HL-60 (cell line): ENCODE results near the gene ZGPAT.
A peak's percentile ranks its signal among the peaks of the same experiment; 100 is the strongest.
"Not testable (repeated sequence)": the region's sequence is repeated elsewhere in the genome, so short reads cannot be mapped to it uniquely, and the experiment has no call there.

Source experiments
- DNase-seq, 2 experiments: peaks; one replicate each; pipeline ENCODE4 v3.0.0-alpha.2; 2010 to 2020; ENCODE audit warnings: low read depth in 1 of 2, low spot score in 1 of 2
- H3K27ac ChIP-seq: fragments of 250-450 bp; sonication (Bioruptor Pico); replicated peaks from 2 replicates; pipeline ENCODE4 v1.5.1; 2020; ENCODE audit warnings: mild to moderate bottlenecking, moderate library complexity
- H3K27me3 ChIP-seq: fragments of 250-450 bp; sonication (Bioruptor Pico); 2 replicates; pipeline ENCODE4 v1.5.1; 2021; ENCODE audit warnings: mild to moderate bottlenecking, moderate library complexity; ENCODE audit not compliant: insufficient read depth, poor library complexity, severe bottlenecking
- H3K4me3 ChIP-seq: replicated peaks from 2 replicates; pipeline ENCODE4 v1.5.1; 2011; ENCODE audit warnings: mild to moderate bottlenecking, control low read depth, low read length; ENCODE audit not compliant: insufficient read depth
- GABPA ChIP-seq: IDR thresholded peaks from 2 replicates; pipeline ENCODE4 v1.6.1; 2012; ENCODE audit warnings: low read depth
- POLR2AphosphoS5 ChIP-seq: IDR thresholded peaks from 2 replicates; pipeline ENCODE4 v1.6.1; 2012; ENCODE audit warnings: low read depth
- SPI1 ChIP-seq: IDR thresholded peaks from 2 replicates; pipeline ENCODE4 v1.6.1; 2012; ENCODE audit warnings: low read depth, mild to moderate bottlenecking, borderline replicate concordance
- TF ChIP-seq, protein P1 (sequence below): IDR thresholded peaks from 2 replicates; pipeline ENCODE4 v1.6.1; 2012; ENCODE audit warnings: low read depth; ENCODE audit not compliant: insufficient replicate concordance
- TF ChIP-seq, protein P2 (sequence below): IDR thresholded peaks from one replicate; pipeline ENCODE4 v1.5.1; 2011; ENCODE audit warnings: low read length, control low read depth, inconsistent platforms; ENCODE audit not compliant: insufficient read depth

ZGPAT gene

DNA sequence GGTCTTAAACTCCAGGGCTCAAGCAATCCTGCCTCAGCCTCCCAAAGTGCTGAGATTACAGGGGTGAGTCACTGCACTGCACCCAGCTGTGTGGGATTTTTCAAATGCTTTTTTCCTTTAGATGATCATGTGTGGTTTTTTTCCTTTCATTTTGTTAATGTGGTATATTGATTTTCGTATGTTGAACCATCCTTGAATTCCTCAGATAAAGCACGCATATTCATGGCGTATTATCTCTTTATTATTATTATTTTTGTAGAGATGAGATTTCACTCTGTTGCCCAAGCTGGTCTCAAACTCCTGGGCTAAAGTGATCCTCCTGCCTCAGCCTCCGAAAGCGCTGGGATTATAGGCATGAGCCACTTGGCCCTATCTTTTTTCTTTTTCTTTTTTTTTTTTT, 7.0 kb downstream of the ZGPAT start:
- no peak overlapping the region for H3K4me3 ChIP-seq
- no peak for DNase-seq
- no peaks in the 10 kb centered on the region for H3K27me3 ChIP-seq
- TF ChIP-seq, protein P1, sequence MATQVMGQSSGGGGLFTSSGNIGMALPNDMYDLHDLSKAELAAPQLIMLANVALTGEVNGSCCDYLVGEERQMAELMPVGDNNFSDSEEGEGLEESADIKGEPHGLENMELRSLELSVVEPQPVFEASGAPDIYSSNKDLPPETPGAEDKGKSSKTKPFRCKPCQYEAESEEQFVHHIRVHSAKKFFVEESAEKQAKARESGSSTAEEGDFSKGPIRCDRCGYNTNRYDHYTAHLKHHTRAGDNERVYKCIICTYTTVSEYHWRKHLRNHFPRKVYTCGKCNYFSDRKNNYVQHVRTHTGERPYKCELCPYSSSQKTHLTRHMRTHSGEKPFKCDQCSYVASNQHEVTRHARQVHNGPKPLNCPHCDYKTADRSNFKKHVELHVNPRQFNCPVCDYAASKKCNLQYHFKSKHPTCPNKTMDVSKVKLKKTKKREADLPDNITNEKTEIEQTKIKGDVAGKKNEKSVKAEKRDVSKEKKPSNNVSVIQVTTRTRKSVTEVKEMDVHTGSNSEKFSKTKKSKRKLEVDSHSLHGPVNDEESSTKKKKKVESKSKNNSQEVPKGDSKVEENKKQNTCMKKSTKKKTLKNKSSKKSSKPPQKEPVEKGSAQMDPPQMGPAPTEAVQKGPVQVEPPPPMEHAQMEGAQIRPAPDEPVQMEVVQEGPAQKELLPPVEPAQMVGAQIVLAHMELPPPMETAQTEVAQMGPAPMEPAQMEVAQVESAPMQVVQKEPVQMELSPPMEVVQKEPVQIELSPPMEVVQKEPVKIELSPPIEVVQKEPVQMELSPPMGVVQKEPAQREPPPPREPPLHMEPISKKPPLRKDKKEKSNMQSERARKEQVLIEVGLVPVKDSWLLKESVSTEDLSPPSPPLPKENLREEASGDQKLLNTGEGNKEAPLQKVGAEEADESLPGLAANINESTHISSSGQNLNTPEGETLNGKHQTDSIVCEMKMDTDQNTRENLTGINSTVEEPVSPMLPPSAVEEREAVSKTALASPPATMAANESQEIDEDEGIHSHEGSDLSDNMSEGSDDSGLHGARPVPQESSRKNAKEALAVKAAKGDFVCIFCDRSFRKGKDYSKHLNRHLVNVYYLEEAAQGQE: no peak
- TF ChIP-seq SPI1 (no peak), GABPA (no peak), POLR2AphosphoS5 (no peak)
- TF ChIP-seq, protein P2, sequence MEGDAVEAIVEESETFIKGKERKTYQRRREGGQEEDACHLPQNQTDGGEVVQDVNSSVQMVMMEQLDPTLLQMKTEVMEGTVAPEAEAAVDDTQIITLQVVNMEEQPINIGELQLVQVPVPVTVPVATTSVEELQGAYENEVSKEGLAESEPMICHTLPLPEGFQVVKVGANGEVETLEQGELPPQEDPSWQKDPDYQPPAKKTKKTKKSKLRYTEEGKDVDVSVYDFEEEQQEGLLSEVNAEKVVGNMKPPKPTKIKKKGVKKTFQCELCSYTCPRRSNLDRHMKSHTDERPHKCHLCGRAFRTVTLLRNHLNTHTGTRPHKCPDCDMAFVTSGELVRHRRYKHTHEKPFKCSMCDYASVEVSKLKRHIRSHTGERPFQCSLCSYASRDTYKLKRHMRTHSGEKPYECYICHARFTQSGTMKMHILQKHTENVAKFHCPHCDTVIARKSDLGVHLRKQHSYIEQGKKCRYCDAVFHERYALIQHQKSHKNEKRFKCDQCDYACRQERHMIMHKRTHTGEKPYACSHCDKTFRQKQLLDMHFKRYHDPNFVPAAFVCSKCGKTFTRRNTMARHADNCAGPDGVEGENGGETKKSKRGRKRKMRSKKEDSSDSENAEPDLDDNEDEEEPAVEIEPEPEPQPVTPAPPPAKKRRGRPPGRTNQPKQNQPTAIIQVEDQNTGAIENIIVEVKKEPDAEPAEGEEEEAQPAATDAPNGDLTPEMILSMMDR: no peak
- no peak overlapping the region for H3K27ac ChIP-seq

DNA sequence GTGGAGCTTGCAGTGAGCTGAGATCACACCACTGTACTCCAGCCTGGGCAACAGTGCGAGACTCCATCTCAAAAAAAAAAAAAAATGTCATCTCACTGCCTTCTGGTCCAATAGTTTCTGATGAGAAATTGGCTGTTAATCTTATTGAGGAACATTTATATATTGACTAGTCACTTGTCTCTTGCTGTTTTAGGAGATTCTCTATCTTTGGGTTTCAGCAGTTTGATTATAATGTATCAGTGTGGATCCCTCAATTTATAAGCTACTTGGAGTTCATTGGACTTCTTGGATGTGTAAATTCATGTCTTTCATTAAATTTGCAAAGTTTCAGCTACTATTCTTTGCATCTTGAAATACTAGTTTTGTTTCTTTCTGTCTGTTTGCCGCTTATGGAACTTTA, 11.2 kb downstream of the ZGPAT start:
- no peak for DNase-seq
- no peak for TF ChIP-seq SPI1
- TF ChIP-seq POLR2AphosphoS5: no peak
- TF ChIP-seq GABPA: no peak
- TF ChIP-seq, protein P2: no peak
- TF ChIP-seq, protein P1: no peak
- H3K4me3 ChIP-seq: no peak overlapping the region
- no peak overlapping the region for H3K27ac ChIP-seq
- H3K27me3 ChIP-seq: no peaks in the 10 kb centered on the region

DNA sequence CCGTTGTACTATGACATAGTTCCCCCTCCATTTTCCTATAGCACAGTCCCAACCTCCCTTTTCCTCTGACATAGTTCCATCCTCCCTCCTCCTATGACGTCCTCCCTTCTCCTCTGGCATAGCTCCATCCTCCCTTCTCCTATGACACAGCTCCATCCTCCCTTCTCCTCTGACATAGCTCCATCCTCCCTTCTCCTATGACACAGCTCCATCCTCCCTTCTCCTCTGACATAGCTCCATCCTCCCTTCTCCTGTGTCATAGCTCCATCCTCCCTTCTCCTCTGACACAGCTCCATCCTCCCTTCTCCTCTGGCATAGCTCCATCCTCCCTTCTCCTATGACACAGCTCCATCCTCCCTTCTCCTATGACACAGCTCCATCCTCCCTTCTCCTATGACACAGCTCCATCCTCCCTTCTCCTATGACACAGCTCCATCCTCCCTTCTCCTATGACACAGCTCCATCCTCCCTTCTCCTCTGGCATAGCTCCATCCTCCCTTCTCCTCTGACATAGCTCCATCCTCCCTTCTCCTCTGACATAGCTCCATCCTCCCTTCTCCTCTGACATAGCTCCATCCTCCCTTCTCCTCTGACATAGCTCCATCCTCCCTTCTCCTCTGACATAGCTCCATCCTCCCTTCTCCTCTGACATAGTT, 15.3 kb downstream of the ZGPAT start:
- not testable (repeated sequence) for H3K27ac ChIP-seq, H3K27me3 ChIP-seq, H3K4me3 ChIP-seq, DNase-seq

DNA sequence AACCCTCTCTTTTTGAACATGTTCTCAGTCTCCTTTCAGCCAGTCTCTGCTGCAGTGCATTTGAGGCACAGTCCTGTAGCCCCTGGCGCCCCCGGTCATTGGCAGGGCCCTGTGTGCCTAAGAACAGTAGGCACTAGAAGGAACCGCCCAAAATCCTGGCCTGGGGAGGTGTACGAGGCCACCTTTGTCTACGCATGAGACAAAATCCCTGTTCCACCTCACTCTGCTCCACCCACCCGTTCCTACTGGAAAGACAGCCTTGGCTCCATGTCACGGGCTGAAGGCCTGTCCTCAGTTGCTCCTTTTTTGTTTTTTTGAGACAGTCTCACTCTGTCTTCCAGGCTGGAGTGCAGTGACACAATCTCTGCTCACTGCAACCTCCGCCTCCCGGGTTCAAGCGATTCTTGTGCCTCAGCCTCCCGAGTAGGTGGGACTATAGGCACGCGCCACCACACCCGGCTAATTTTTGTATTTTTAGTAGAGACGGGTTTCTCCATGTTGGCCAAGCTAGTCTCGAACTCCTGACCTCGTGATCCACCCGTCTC, 22.4 kb downstream of the ZGPAT start:
- not testable (repeated sequence) for H3K4me3 ChIP-seq, H3K27me3 ChIP-seq, DNase-seq
- peak overlapping the region; percentile 83 for H3K27ac ChIP-seq

DNA sequence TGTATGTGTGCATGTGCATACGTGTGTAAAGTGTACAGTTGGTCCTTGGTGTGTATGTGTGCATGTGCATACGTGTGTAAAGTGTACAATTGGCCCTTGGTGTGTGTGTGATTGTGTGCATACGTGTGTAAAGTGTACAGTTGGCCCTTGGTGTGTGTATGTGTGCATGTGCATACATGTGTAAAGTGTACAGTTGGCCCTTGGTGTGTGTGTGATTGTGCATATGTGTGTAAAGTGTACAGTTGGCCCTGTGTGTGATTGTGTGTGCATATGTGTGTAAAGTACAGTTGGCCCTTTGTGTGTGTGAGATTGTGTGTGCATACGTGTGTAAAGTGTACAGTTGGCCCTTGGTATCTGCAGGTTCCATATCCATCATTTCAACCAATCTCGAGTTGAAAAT, 23.6 kb downstream of the ZGPAT start:
- no peaks in the 10 kb centered on the region for H3K27me3 ChIP-seq
- H3K4me3 ChIP-seq: no peak overlapping the region
- no peak for DNase-seq
- H3K27ac ChIP-seq: peak overlapping the region; percentile 83
- TF ChIP-seq, protein P2: no peak
- TF ChIP-seq, protein P1: no peak
- TF ChIP-seq SPI1 (no peak), POLR2AphosphoS5 (no peak), GABPA (no peak)
